ENCODE data around the gene SPATS2. TPM values are rescaled to one million over a fixed set of nuclear protein-coding genes. Genes with fewer than 3 reads are reported as not detected.

Gene SPATS2
- total and polyA plus RNA-seq, 3 donors from 2014 or later: 47.1 to 67.5 (median 65.0) TPM

DNA sequence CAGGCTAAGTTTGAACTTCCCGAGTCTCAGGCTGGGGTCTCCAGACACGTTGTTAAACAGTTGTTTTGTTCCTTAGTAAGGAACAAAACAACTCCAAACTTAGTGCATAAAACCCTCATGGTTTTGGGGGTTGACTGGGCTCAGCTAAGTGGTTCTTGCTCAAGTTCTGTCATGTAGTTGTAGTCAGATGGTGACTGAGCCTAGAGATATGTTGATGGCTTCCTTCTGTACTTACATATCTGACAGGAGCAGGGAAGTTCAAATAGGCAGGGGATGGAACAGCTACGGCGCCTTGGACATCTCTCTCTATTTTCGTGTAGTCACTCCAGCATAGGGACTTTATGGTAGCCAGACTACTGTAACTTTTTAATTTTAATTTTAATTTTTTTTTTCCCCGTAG is 45.7 kb downstream of the SPATS2 start:
- no peak for DNase-seq
- intact Hi-C loops (cut with DNase I; ENCODE audit: low total_unique reads): no loop called here
- 94 to 95% methylated on average over 6 of the region's 6 CpGs for WGBS, 2 donors
- no peak overlapping the region for H3K4me3 ChIP-seq
- no peak overlapping the region for H3K27ac ChIP-seq
- H3K36me3 ChIP-seq (ENCODE audit: low read depth, missing control alignments): no peaks in the 10 kb centered on the region
- no peaks in the 10 kb centered on the region for H3K9me3 ChIP-seq
- TF ChIP-seq CTCF (IDR thresholded peaks at IDR 0.05) (no peak), POLR2A (IDR thresholded peaks at IDR 0.05) (no peak)
- no peaks in the 10 kb centered on the region for H3K27me3 ChIP-seq
- H3K4me1 ChIP-seq: no peaks in the 10 kb centered on the region

- TF ChIP-seq CTCF (IDR thresholded peaks at IDR 0.05): no peak
- no peak for TF ChIP-seq POLR2A (IDR thresholded peaks at IDR 0.05)
- intact Hi-C loops (cut with DNase I; ENCODE audit: low total_unique reads): no loop called here
- Histone ChIP-seq H3K27me3 (no peaks in the 10 kb centered on the region), H3K4me1 (no peaks in the 10 kb centered on the region), H3K4me3 (no peak overlapping the region), H3K36me3 (ENCODE audit: low read depth, missing control alignments) (no peaks in the 10 kb centered on the region), H3K9me3 (no peaks in the 10 kb centered on the region), H3K27ac (no peak overlapping the region)
- DNase-seq: no peak
Observed at GRCh38 chr12:49413796-49414195, 46.5 kb downstream of the SPATS2 start.

GRCh38 chr12:49414364-49414763 is 47.1 kb downstream of the SPATS2 start:
- no peak overlapping the region for H3K4me3 ChIP-seq

DNA sequence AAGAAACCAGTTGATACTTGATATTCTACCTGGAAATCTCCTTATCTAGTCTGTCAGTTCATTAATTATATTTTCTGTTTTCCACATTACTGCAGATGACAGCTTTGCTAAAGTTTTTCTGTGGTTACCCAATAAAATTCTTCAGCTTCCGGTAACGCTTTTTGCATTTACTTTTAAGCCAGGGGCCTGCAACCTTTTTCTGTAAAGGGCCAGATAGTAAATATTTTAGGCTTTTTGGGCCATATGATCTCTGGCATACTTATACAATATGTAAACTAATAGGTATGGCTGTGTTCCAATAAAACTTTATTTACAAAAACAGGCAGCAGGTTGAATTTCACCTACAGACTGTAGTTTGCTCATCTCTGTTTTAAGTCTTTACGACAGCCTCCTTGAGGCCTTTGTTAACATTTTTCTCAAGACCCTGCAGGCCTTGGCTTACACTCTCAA is 48.3 kb downstream of the SPATS2 start:
- H3K27me3 ChIP-seq: no peaks in the 10 kb centered on the region
- H3K27ac ChIP-seq: no peak overlapping the region
- no peak for DNase-seq
- TF ChIP-seq POLR2A (IDR thresholded peaks at IDR 0.05): no peak
- WGBS, 2 donors: 91 to 94% methylated on average over 3 of the region's 3 CpGs
- H3K36me3 ChIP-seq (ENCODE audit: low read depth, missing control alignments): no peaks in the 10 kb centered on the region
- intact Hi-C loops (cut with DNase I; ENCODE audit: low total_unique reads): no loop called here
- no peaks in the 10 kb centered on the region for H3K4me1 ChIP-seq
- no peaks in the 10 kb centered on the region for H3K9me3 ChIP-seq
- no peak overlapping the region for H3K4me3 ChIP-seq

More at GRCh38 chr12:49414364-49414763, 47.1 kb downstream of the SPATS2 start:
- 76 to 85% methylated on average over 2 of the region's 2 CpGs for WGBS, 2 donors
- H3K4me1 ChIP-seq: no peaks in the 10 kb centered on the region
- H3K27me3 ChIP-seq: no peaks in the 10 kb centered on the region
- intact Hi-C loops (cut with DNase I; ENCODE audit: low total_unique reads): no loop called here
- no peaks in the 10 kb centered on the region for H3K36me3 ChIP-seq (ENCODE audit: low read depth, missing control alignments)
- H3K27ac ChIP-seq: no peak overlapping the region
- DNase-seq: no peak
- H3K9me3 ChIP-seq: no peaks in the 10 kb centered on the region
- TF ChIP-seq POLR2A (IDR thresholded peaks at IDR 0.05): no peak
- no peak for TF ChIP-seq CTCF (IDR thresholded peaks at IDR 0.05)

- WGBS, 2 donors: 80 to 81% methylated on average over 2 of the region's 2 CpGs
- no peaks in the 10 kb centered on the region for H3K27me3 ChIP-seq
- DNase-seq: no peak
- TF ChIP-seq POLR2A (IDR thresholded peaks at IDR 0.05): no peak
- no peak overlapping the region for H3K27ac ChIP-seq
- H3K4me3 ChIP-seq: no peak overlapping the region
- no peaks in the 10 kb centered on the region for H3K4me1 ChIP-seq
- no peaks in the 10 kb centered on the region for H3K9me3 ChIP-seq
- no peaks in the 10 kb centered on the region for H3K36me3 ChIP-seq (ENCODE audit: low read depth, missing control alignments)
- intact Hi-C loops (cut with DNase I; ENCODE audit: low total_unique reads): no loop called here
Observed at GRCh38 chr12:49416892-49417291, 49.6 kb downstream of the SPATS2 start.

DNA sequence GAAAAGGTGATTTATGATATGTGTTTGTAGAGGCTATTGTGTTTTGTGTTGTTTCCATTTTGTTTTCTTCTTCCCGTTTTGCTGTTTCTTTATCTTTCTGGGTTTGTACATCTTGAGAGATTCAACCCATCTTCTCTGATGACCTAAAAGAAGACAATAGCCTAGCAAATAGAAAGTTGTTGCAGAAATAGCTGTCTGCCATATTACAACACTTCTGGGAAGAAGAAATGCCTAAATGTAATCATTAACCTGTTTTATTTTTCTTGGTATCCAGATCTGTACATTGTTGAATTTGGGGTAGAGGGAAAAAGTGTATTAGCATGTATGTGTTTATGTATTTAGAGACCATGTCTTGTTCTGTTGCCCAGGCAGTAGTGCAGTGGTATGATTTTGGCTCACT is 50.3 kb downstream of the SPATS2 start:
- no peaks in the 10 kb centered on the region for H3K9me3 ChIP-seq
- intact Hi-C loops (cut with DNase I; ENCODE audit: low total_unique reads): no loop called here
- no peaks in the 10 kb centered on the region for H3K4me1 ChIP-seq
- no peak overlapping the region for H3K4me3 ChIP-seq
- H3K36me3 ChIP-seq (ENCODE audit: low read depth, missing control alignments): no peaks in the 10 kb centered on the region
- TF ChIP-seq POLR2A (IDR thresholded peaks at IDR 0.05): no peak
- TF ChIP-seq CTCF (IDR thresholded peaks at IDR 0.05): no peak
- WGBS, 2 donors: 64 to 70% methylated on average over 1 of the region's 1 CpG
- no peak overlapping the region for H3K27ac ChIP-seq
- no peaks in the 10 kb centered on the region for H3K27me3 ChIP-seq
- no peak for DNase-seq

Data from testis (tissue), 3 donors.